Endothelial cell (in vitro differentiated cells): ENCODE data around the gene ARHGAP5. TPM values are rescaled to one million over a fixed set of nuclear protein-coding genes. Genes with fewer than 3 reads are reported as not detected.
"Not testable (repeated sequence)": the region's sequence is repeated elsewhere in the genome, so short reads cannot be mapped to it uniquely, and the experiment has no call there.

Experiments
- DNase-seq: peaks from one replicate; pipeline ENCODE4 v3.0.0; 2021; ENCODE audit warnings: low spot score
- H3K27ac Mint-ChIP-seq: one replicate; pipeline ENCODE4 v1.8.0; 2021; ENCODE audit warnings: mixed read lengths, inconsistent platforms; ENCODE audit not compliant: unreplicated experiment
- H3K27me3 Mint-ChIP-seq: one replicate; pipeline ENCODE4 v1.8.0; 2021; ENCODE audit warnings: mild to moderate bottlenecking, moderate library complexity, mixed read lengths, inconsistent platforms; ENCODE audit not compliant: unreplicated experiment
- H3K36me3 Mint-ChIP-seq: one replicate; pipeline ENCODE4 v1.8.0; 2021; ENCODE audit warnings: mild to moderate bottlenecking, low read depth, mixed read lengths, inconsistent platforms; ENCODE audit not compliant: unreplicated experiment
- H3K4me1 Mint-ChIP-seq: one replicate; pipeline ENCODE4 v1.8.0; 2021; ENCODE audit warnings: mild to moderate bottlenecking, mixed read lengths, inconsistent platforms; ENCODE audit not compliant: unreplicated experiment
- H3K4me3 Mint-ChIP-seq: one replicate; pipeline ENCODE4 v1.8.0; 2021; ENCODE audit warnings: mild to moderate bottlenecking, mixed read lengths, inconsistent platforms; ENCODE audit not compliant: unreplicated experiment
- H3K9me3 Mint-ChIP-seq: one replicate; pipeline ENCODE4 v1.8.0; 2021; ENCODE audit warnings: mixed read lengths, inconsistent platforms; ENCODE audit not compliant: unreplicated experiment
- CTCF ChIP-seq: fragments of 200-600 bp; sonication (generic); IDR thresholded peaks from one replicate; pipeline ENCODE4 v1.5.0; 2021; ENCODE audit warnings: antibody characterized with exemption; ENCODE audit not compliant: unreplicated experiment
- total RNA-seq: library from RNA; stranded (reverse); fragmentation: NEBNext Ultra II Directional; extraction: Animal tissue kit (Norgen Biotek cat#: 25700); gene quantifications from one replicate; pipeline ENCODE4 v1.2.1, GENCODE V29; 2021; ENCODE audit not compliant: unreplicated experiment

The ARHGAP5 gene
- total RNA-seq, 1 donor from 2014 or later, result 78.4 TPM

- Mint-ChIP-seq H3K27me3 (peaks cover 1% of the 10 kb centered on the region), H3K27ac (no peak overlapping the region), H3K4me3 (no peak overlapping the region), H3K36me3 (no peaks in the 10 kb centered on the region), H3K4me1 (no peaks in the 10 kb centered on the region), H3K9me3 (no peaks in the 10 kb centered on the region)
- no peak for TF ChIP-seq CTCF
- DNase-seq, result no peak
Observed at GRCh38 chr14:32104803-32105202, 27.7 kb downstream of the ARHGAP5 start.

- Mint-ChIP-seq H3K27me3 (peaks cover 1% of the 10 kb centered on the region), H3K36me3 (no peaks in the 10 kb centered on the region), H3K4me3 (no peak overlapping the region), H3K4me1 (no peaks in the 10 kb centered on the region), H3K9me3 (no peaks in the 10 kb centered on the region), H3K27ac (no peak overlapping the region)
- TF ChIP-seq CTCF, result no peak
- no peak for DNase-seq
Observed at GRCh38 chr14:32109676-32110547, 32.8 kb downstream of the ARHGAP5 start.

- H3K4me1 Mint-ChIP-seq, result no peaks in the 10 kb centered on the region
- H3K9me3 Mint-ChIP-seq, result no peaks in the 10 kb centered on the region
- no peak for TF ChIP-seq CTCF
- H3K27me3 Mint-ChIP-seq, result peaks cover under 1% of the 10 kb centered on the region
- H3K27ac Mint-ChIP-seq, result no peak overlapping the region
- no peak overlapping the region for H3K4me3 Mint-ChIP-seq
- H3K36me3 Mint-ChIP-seq, result no peaks in the 10 kb centered on the region
- no peak for DNase-seq
Observed at GRCh38 chr14:32110548-32110896, 33.4 kb downstream of the ARHGAP5 start.

GRCh38 chr14:32121536-32121935 is 44.4 kb downstream of the ARHGAP5 start:
- Mint-ChIP-seq H3K27me3 (peaks cover 3% of the 10 kb centered on the region), H3K9me3 (peaks cover 2% of the 10 kb centered on the region), H3K36me3 (peaks cover 15% of the 10 kb centered on the region), H3K4me1 (no peaks in the 10 kb centered on the region), H3K27ac (no peak overlapping the region), H3K4me3 (no peak overlapping the region)
- no peak for TF ChIP-seq CTCF
- no peak for DNase-seq

GRCh38 chr14:32121948-32122347 is 44.8 kb downstream of the ARHGAP5 start:
- TF ChIP-seq CTCF, result no peak
- Mint-ChIP-seq H3K36me3 (peaks cover 17% of the 10 kb centered on the region), H3K4me3 (no peak overlapping the region), H3K27ac (no peak overlapping the region), H3K27me3 (peaks cover 4% of the 10 kb centered on the region), H3K4me1 (no peaks in the 10 kb centered on the region), H3K9me3 (peaks cover 4% of the 10 kb centered on the region)
- DNase-seq, result no peak

- not testable (repeated sequence) for H3K9me3 Mint-ChIP-seq, H3K27me3 Mint-ChIP-seq, DNase-seq, H3K4me1 Mint-ChIP-seq, H3K27ac Mint-ChIP-seq
- H3K4me3 Mint-ChIP-seq, result peak overlapping the region; percentile 70
- peaks cover 46% of the 10 kb centered on the region for H3K36me3 Mint-ChIP-seq
Observed at GRCh38 chr14:32126899-32127730, 50.0 kb downstream of the ARHGAP5 start.
